GM06990 (cell line): ENCODE measurements around the gene ARHGAP18.

Experiments used
- DNase-seq: peaks from one replicate; pipeline ENCODE4 v3.0.0-alpha.2; 2011; ENCODE audit not compliant: insufficient read length; ENCODE audit errors: extremely low read depth
- H3K27me3 ChIP-seq: replicated peaks from 2 replicates; pipeline ENCODE4 v1.6.0; 2011; ENCODE audit warnings: low read length; ENCODE audit not compliant: control insufficient read depth, insufficient read depth
- H3K36me3 ChIP-seq: 2 replicates; pipeline ENCODE4 v1.5.1; 2011; ENCODE audit warnings: low read length; ENCODE audit not compliant: control insufficient read depth, insufficient read depth
- H3K4me3 ChIP-seq: replicated peaks from 2 replicates; pipeline ENCODE4 v1.5.1; 2011; ENCODE audit warnings: low read depth, mild to moderate bottlenecking, control low read depth, low read length
- CTCF ChIP-seq: IDR thresholded peaks from 2 replicates; pipeline ENCODE4 v1.5.1; 2011; ENCODE audit warnings: low read length, control low read depth, mild to moderate bottlenecking, inconsistent platforms; ENCODE audit not compliant: insufficient read depth, poor library complexity, severe bottlenecking

Gene ARHGAP18

GRCh38 chr6:129657483-129657882 lies 52.5 kb downstream of the ARHGAP18 start:
- no peak for TF ChIP-seq CTCF
- Histone ChIP-seq H3K4me3 (no peak overlapping the region), H3K27me3 (no peaks in the 10 kb centered on the region), H3K36me3 (no peaks in the 10 kb centered on the region)
- DNase-seq = no peak

DNA sequence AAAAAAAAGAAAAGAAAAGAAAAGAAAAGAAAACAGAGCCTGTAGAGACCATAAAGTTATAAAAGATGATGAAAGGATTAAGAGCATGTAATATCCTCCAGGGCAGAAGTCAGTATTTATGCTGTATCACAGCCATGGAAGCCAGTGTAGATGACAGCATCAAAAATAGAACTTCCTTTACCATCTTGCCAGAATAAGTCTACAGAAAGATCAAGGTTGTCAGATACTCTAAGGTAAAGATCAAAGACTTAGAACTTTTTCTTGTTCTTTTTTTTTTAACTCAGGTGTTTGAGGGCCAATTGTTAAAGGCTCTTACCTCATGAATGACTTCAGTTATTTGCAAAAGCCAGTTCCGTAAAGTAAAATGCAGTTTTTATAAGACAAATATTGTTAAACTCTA lies 54.6 kb downstream of the ARHGAP18 start:
- TF ChIP-seq CTCF = no peak
- Histone ChIP-seq H3K4me3 (no peak overlapping the region), H3K27me3 (no peaks in the 10 kb centered on the region), H3K36me3 (no peaks in the 10 kb centered on the region)
- no peak for DNase-seq

GRCh38 chr6:129653746-129654145 lies 56.2 kb downstream of the ARHGAP18 start:
- Histone ChIP-seq H3K4me3 (no peak overlapping the region), H3K27me3 (no peaks in the 10 kb centered on the region), H3K36me3 (no peaks in the 10 kb centered on the region)
- TF ChIP-seq CTCF = no peak
- no peak for DNase-seq

- DNase-seq = no peak
- Histone ChIP-seq H3K4me3 (no peak overlapping the region), H3K27me3 (no peaks in the 10 kb centered on the region), H3K36me3 (no peaks in the 10 kb centered on the region)
- no peak for TF ChIP-seq CTCF
These were observed 56.7 kb downstream of the ARHGAP18 start for GRCh38 chr6:129653229-129653628.

DNA sequence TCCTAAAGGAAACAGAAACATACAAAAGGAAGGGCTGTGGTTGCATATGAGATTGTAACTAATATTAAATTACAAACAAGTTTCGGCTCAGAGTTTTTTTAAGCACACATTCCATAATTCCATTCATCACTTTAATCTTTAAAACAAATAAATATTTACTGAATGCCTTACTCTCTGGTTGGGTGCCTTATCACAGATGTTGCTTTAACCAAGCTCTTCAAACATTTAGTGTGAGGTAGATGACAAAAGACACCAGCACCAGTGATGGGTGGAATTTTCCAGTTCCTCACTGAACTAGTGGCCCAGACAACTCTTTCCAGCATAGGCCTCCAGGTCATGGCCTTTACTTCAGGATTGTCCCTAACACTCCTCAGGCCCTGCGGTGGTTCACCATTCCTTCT lies 58.7 kb downstream of the ARHGAP18 start:
- Histone ChIP-seq H3K27me3 (no peaks in the 10 kb centered on the region), H3K36me3 (no peaks in the 10 kb centered on the region), H3K4me3 (no peak overlapping the region)
- no peak for TF ChIP-seq CTCF
- no peak for DNase-seq

GRCh38 chr6:129648819-129649491 lies 61.0 kb downstream of the ARHGAP18 start:
- H3K36me3 ChIP-seq = no peaks in the 10 kb centered on the region
- H3K27me3 ChIP-seq = no peaks in the 10 kb centered on the region
- no peak for DNase-seq
- TF ChIP-seq CTCF = no peak
- no peak overlapping the region for H3K4me3 ChIP-seq
